HepG2 (cell line): ENCODE results near the gene LDLRAD3. TPM values are rescaled to one million over a fixed set of nuclear protein-coding genes. Genes with fewer than 3 reads are reported as not detected.

Source experiments
- ATAC-seq: fragments of 200-7000 bp; cut with Tn5 transposase; 3 replicates; pipeline ENCODE4 v1.9.1; 2020; ENCODE audit warnings: mild to moderate bottlenecking, moderate library complexity
- BruUV-seq: library from RNA; stranded (reverse); fragments of 400-500 nt; replicated peaks from 2 replicates; lab custom pipeline; 2021; lab: Mats Ljungman, UMichigan
- CTCF ChIA-PET: fragments of 300-600 bp; formaldehyde crosslinking; extraction: SDS; loops from one replicate; lab custom pipeline; 2021; ENCODE audit warnings: low total read pairs, inconsistent platforms, low intra/inter-chr PET ratio; lab: Yijun Ruan, JAX
- POLR2A ChIA-PET: fragments of 350-600 bp; sonication (Branson Sonifier 250); formaldehyde crosslinking; loops from one replicate; lab custom pipeline; 2020; ENCODE audit warnings: antibody characterized with exemption, inconsistent platforms; lab: Yijun Ruan, JAX
- DNase-seq: peaks from one replicate; pipeline ENCODE4 v3.0.0-alpha.2; 2015; ENCODE audit warnings: low spot score
- FAIRE-seq: peaks from 3 replicates; lab custom pipeline; 2011; peaks lifted over from hg19 to GRCh38; lab: Jason Lieb, UNC
- H2AFZ ChIP-seq: one replicate; pipeline ENCODE4 v1.6.1; 2011; ENCODE audit warnings: low read length, inconsistent platforms
- H3K27ac ChIP-seq: fragments of 300-600 bp; 3 replicates; pipeline ENCODE4 v1.8.0; 2011; ENCODE audit warnings: mixed run types, mild to moderate bottlenecking, mixed read lengths, low read length, inconsistent platforms; ENCODE audit not compliant: insufficient read depth; ENCODE audit errors: extremely low read length
- H3K27me3 ChIP-seq, 2 experiments: fragments of 200-600 bp in 1 of 2; 2 replicates in 1 of 2; 3 replicates in 1 of 2; pipeline versions ENCODE4 v1.6.0 to v1.8.0; 2011; ENCODE audit warnings: low read length in 2 of 2, mild to moderate bottlenecking in 2 of 2, moderate library complexity in 2 of 2, inconsistent platforms in 1 of 2; ENCODE audit not compliant: insufficient read depth in 2 of 2, control insufficient read depth in 1 of 2
- H3K36me3 ChIP-seq, 2 experiments: fragments of 200-600 bp in 1 of 2; replicated peaks in 1 of 2; 2 replicates in 1 of 2; 3 replicates in 1 of 2; pipeline versions ENCODE4 v1.5.1 to v1.8.0; 2011; ENCODE audit warnings: low read length in 2 of 2, inconsistent platforms in 1 of 2; ENCODE audit not compliant: insufficient read depth in 2 of 2, control insufficient read depth in 1 of 2
- H3K4me1 ChIP-seq: 2 replicates; pipeline ENCODE4 v1.5.1; 2012; ENCODE audit warnings: low read length, inconsistent platforms; ENCODE audit not compliant: insufficient read depth
- H3K4me2 ChIP-seq: 2 replicates; pipeline ENCODE4 v1.6.0; 2011; ENCODE audit warnings: low read depth, low read length, inconsistent platforms
- H3K4me3 ChIP-seq, 3 experiments: fragments of 200-600 bp in 1 of 3; sonication (generic), shearing (Covaris generic) in 1 of 3; replicated peaks in 1 of 3; 2 replicates each; pipeline ENCODE4 v1.5.1; 2011 to 2016; ENCODE audit warnings: low read length in 3 of 3, inconsistent platforms in 2 of 3, low read depth in 2 of 3, mild to moderate bottlenecking in 2 of 3, control low read depth in 1 of 3, mixed read lengths in 1 of 3; ENCODE audit not compliant: insufficient read depth in 1 of 3
- H3K79me2 ChIP-seq: one replicate; pipeline ENCODE4 v1.6.1; 2011; ENCODE audit warnings: low read length, inconsistent platforms; ENCODE audit not compliant: insufficient read depth
- H3K9ac ChIP-seq: 2 replicates; pipeline ENCODE4 v1.6.0; 2011; ENCODE audit warnings: mild to moderate bottlenecking, low read depth, low read length, inconsistent platforms; ENCODE audit not compliant: insufficient read depth
- H3K9me3 ChIP-seq: 2 replicates; pipeline ENCODE4 v1.5.1; 2012; ENCODE audit warnings: mild to moderate bottlenecking, low read length
- H4K20me1 ChIP-seq: 2 replicates; pipeline ENCODE4 v1.6.0; 2011; ENCODE audit warnings: inconsistent platforms, mild to moderate bottlenecking, low read length, moderate library complexity; ENCODE audit not compliant: insufficient read depth
- HIVEP1 ChIP-seq: sonication (generic); formaldehyde crosslinking; IDR thresholded peaks from 2 replicates; pipeline ENCODE4 v1.4.0; 2020; ENCODE audit warnings: mild to moderate bottlenecking, missing genetic modification reagents
- IRF2 ChIP-seq: IDR thresholded peaks from 2 replicates; pipeline ENCODE4 v1.6.1; 2018; ENCODE audit warnings: missing genetic modification reagents, missing compliant biosample characterization
- JUNB ChIP-seq: sonication (generic); formaldehyde crosslinking; IDR thresholded peaks from 2 replicates; pipeline ENCODE4 v1.8.0; 2022; ENCODE audit warnings: missing genetic modification reagents, mild to moderate bottlenecking, borderline replicate concordance
- RCOR2 ChIP-seq: IDR thresholded peaks from 2 replicates; pipeline ENCODE4 v1.6.1; 2016; ENCODE audit warnings: missing biosample characterization, missing genetic modification reagents
- TRIM24 ChIP-seq: sonication (generic); formaldehyde crosslinking; IDR thresholded peaks from 2 replicates; pipeline ENCODE4 v1.8.0; 2022; ENCODE audit warnings: mild to moderate bottlenecking, missing genetic modification reagents
- ZNF205 ChIP-seq: IDR thresholded peaks from 2 replicates; pipeline ENCODE4 v1.6.1; 2018; ENCODE audit warnings: missing biosample characterization, missing genetic modification reagents
- ZNF335 ChIP-seq: sonication (generic); formaldehyde crosslinking; IDR thresholded peaks from 2 replicates; pipeline ENCODE4 v1.4.0; 2020; ENCODE audit warnings: missing genetic modification reagents
- ZNF367 ChIP-seq: sonication (generic); formaldehyde crosslinking; IDR thresholded peaks from 2 replicates; pipeline ENCODE4 v1.4.0; 2020; ENCODE audit warnings: missing genetic modification reagents, borderline replicate concordance
- ZNF589 ChIP-seq: sonication (generic); formaldehyde crosslinking; conservative IDR thresholded peaks from 2 replicates; pipeline ENCODE4 v1.8.0; 2022; ENCODE audit warnings: mild to moderate bottlenecking, moderate library complexity, missing genetic modification reagents
- ZSCAN20 ChIP-seq: sonication (generic); formaldehyde crosslinking; IDR thresholded peaks from 2 replicates; pipeline ENCODE4 v1.4.0; 2020; ENCODE audit warnings: missing genetic modification reagents, mild to moderate bottlenecking, borderline replicate concordance
- WGBS: methylation state at CpG from one replicate; pipeline ENCODE4 v1.1.6; 2017; ENCODE audit warnings: low lambda C conversion rate; 5-methylcytosine and 5-hydroxymethylcytosine counted together
- in situ Hi-C: cut with HindIII; loops from 2 replicates; pipeline ENCODE4 v1.10.0; 2017; ENCODE audit warnings: low pct_unique_long_range_greater_than_20kb; ENCODE audit not compliant: extremely low pct_ligation_motif_present
- intact Hi-C: fragments of 100-400 bp; cut with micrococcal nuclease; formaldehyde crosslinking; loops from one replicate; pipeline ENCODE4 v1.10.0; 2022; ENCODE audit not compliant: unreplicated experiment
- polyA plus RNA-seq, 8 experiments: library from polyadenylated mRNA; depleted of rRNA in 3 of 8; stranded (reverse) in 7 of 8; unstranded in 1 of 8; fragments of >200 nt; fragmentation: Illumina TruSeq in 4 of 8; extraction: Trizol in 4 of 8; gene quantifications; 2 replicates each; pipeline versions ENCODE4 v1.2.1 to v1.2.3, GENCODE V29; 2011 to 2016; ENCODE audit warnings: low read depth in 4 of 8, missing spikeins in 1 of 8, mixed read lengths in 1 of 8; ENCODE audit not compliant: insufficient read depth in 1 of 8
- total RNA-seq, 5 experiments: library from RNA; depleted of rRNA; stranded (reverse); fragments of >200 nt; fragmentation: Illumina TruSeq; extraction: Trizol; gene quantifications; 2 replicates each; pipeline ENCODE4 v1.2.3, GENCODE V29; 2016; ENCODE audit warnings: low read depth in 1 of 5
- TF ChIP-seq, protein P1 (sequence below): IDR thresholded peaks from 2 replicates; pipeline ENCODE4 v1.6.1; 2018; ENCODE audit warnings: missing genetic modification reagents, mild to moderate bottlenecking, missing compliant biosample characterization
- TF ChIP-seq, protein P2 (sequence below): IDR thresholded peaks from 2 replicates; pipeline ENCODE4 v1.6.1; 2016; ENCODE audit warnings: missing compliant biosample characterization, missing genetic modification reagents, borderline replicate concordance
- TF ChIP-seq, protein P3 (sequence below): sonication (generic); formaldehyde crosslinking; IDR thresholded peaks from 2 replicates; pipeline ENCODE4 v1.8.1; 2023; ENCODE audit warnings: mild to moderate bottlenecking, inconsistent platforms, moderate library complexity, missing genetic modification reagents, borderline replicate concordance

The LDLRAD3 gene
- total and polyA plus RNA-seq, 2 of the 13 experiments (the other 11 are each of a cell fraction or from before 2014, with no cell fraction given), result 0.50 to 0.60 TPM

DNA sequence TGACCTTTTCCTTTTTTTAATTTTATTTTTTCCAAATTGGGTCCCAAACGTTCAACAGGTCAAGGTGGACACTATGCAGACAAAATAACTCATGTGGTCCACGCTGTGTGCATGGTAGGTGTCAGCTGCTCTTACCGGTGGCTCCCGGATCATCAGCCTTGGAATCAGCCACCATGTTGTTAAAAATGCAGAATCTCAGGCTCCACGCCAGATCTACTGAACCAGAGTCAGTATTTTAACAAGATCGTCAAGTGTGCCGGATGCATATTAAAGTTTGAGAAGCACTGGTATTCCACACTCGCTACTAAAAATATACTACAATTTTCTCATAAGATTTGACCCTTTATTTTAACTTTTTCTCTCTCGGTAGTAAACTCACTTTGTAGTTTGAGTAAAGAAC is 553 bp upstream of the LDLRAD3 start:
- intact Hi-C loops, result loop anchor here (5.0 kb wide), 1 partner anchor 326 kb away; the partner anchor contains the start of gene FJX1
- no peak for DNase-seq
- Histone ChIP-seq H2AFZ (no peak overlapping the region), H3K36me3 (no peaks in the 10 kb centered on the region), H3K9ac (no peak overlapping the region), H3K4me3 (peak overlapping the region in 2 of 3 experiments; percentile 49 to 66; a peak in 4 of 6 replicates), H3K27me3 (peaks cover 5 to 46% of the 10 kb centered on the region in 2 experiments), H3K27ac (no peak overlapping the region), H3K4me1 (peaks cover 7% of the 10 kb centered on the region), H3K79me2 (no peaks in the 10 kb centered on the region), H3K9me3 (no peaks in the 10 kb centered on the region), H4K20me1 (no peaks in the 10 kb centered on the region), H3K4me2 (peak overlapping the region; percentile 72)
- FAIRE-seq, result no peak
- CTCF ChIA-PET, result no interaction called here
- in situ Hi-C loops, result no loop called here
- 40% methylated on average over 9 of the region's 9 CpGs for WGBS
- POLR2A ChIA-PET, result no interaction called here
- ATAC-seq, result no peak
- TF ChIP-seq IRF2 (CRISPR knock-in tag) (no peak), RCOR2 (CRISPR knock-in tag) (no peak), ZNF367 (CRISPR knock-in tag) (no peak), ZNF335 (no peak), TRIM24 (CRISPR knock-in tag) (no peak), JUNB (CRISPR knock-in tag) (no peak), ZSCAN20 (CRISPR knock-in tag) (no peak), ZNF589 (no peak), ZNF205 (CRISPR knock-in tag) (no peak), HIVEP1 (no peak)
- TF ChIP-seq, protein P1, sequence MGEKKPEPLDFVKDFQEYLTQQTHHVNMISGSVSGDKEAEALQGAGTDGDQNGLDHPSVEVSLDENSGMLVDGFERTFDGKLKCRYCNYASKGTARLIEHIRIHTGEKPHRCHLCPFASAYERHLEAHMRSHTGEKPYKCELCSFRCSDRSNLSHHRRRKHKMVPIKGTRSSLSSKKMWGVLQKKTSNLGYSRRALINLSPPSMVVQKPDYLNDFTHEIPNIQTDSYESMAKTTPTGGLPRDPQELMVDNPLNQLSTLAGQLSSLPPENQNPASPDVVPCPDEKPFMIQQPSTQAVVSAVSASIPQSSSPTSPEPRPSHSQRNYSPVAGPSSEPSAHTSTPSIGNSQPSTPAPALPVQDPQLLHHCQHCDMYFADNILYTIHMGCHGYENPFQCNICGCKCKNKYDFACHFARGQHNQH (CRISPR knock-in tag), result no peak
- TF ChIP-seq, protein P2, sequence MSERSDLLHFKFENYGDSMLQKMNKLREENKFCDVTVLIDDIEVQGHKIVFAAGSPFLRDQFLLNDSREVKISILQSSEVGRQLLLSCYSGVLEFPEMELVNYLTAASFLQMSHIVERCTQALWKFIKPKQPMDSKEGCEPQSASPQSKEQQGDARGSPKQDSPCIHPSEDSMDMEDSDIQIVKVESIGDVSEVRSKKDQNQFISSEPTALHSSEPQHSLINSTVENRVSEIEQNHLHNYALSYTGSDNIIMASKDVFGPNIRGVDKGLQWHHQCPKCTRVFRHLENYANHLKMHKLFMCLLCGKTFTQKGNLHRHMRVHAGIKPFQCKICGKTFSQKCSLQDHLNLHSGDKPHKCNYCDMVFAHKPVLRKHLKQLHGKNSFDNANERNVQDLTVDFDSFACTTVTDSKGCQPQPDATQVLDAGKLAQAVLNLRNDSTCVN, result no peak
- TF ChIP-seq, protein P3, sequence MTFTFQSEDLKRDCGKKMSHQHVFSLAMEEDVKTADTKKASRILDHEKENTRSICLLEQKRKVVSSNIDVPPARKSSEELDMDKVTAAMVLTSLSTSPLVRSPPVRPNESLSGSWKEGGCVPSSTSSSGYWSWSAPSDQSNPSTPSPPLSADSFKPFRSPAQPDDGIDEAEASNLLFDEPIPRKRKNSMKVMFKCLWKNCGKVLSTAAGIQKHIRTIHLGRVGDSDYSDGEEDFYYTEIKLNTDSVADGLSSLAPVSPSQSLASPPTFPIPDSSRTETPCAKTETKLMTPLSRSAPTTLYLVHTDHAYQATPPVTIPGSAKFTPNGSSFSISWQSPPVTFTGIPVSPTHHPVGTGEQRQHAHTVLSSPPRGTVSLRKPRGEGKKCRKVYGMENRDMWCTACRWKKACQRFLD (CRISPR knock-in tag), result no peak
- no TSS peak for BruUV-seq
